ENCODE measurements around the gene ISYNA1.

Gene ISYNA1

DNA sequence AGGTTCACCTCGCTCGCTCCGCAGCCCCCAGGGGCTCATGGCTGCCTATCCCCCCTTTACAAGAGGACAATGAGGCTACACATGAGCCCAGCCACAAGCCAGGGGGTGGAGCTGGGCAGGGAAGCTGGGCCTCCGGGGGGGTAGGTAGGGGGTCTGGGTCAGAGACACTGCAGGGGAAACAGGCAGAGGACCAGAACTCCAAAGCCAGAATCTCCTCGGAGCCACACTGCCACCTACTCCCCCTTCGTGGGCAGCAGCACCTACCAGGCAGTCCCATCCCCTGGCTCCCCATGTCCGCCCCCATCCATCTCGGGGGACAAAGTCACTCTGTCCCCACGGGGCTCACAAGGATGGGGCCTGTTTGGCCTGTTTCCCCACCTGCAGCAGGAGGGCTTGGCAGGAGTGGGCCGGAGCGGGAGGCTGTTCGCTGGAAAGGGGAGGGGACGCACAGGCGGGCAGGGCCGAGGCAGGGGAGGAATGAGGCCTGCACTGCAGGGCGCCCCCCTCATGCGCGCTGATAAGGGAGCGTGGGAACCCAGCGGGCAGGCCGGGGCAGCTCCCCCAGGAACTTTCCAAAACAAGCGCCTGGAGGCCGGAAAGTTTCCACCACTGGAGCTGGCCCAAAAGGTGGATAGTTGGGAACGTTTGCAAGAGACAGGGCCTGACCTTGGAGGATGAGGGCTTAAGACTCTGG is 545 bp upstream of the ISYNA1 start:
- H3K36me3 ChIP-seq (ENCODE audit: control insufficient read depth in 2 of 2, insufficient read depth in 2 of 2, low read length in 2 of 2), result peaks cover 0 to 4% of the 10 kb centered on the region in 2 donors
- peaks cover 8 to 16% of the 10 kb centered on the region in 2 donors for H3K4me1 ChIP-seq (ENCODE audit: control insufficient read depth in 2 of 2, insufficient read depth in 2 of 2, low read length in 2 of 2)
- H3K9me3 ChIP-seq (ENCODE audit: control insufficient read depth in 2 of 2, low read length in 2 of 2), result no peaks in the 10 kb centered on the region
- peak overlapping the region in 1 of 2 donors; percentile 60 for H3K4me3 ChIP-seq (ENCODE audit: low read length in 2 of 2)
- H3K27ac ChIP-seq (ENCODE audit: low read depth in 2 of 2, low read length in 2 of 2), result no peak overlapping the region
- no peak overlapping the region for H3K9ac ChIP-seq (ENCODE audit: low read depth in 1 of 2, low read length in 2 of 2)
- H3K27me3 ChIP-seq (ENCODE audit: control insufficient read depth in 2 of 2, insufficient read depth in 2 of 2, low read length in 2 of 2), result no peaks in the 10 kb centered on the region

DNA sequence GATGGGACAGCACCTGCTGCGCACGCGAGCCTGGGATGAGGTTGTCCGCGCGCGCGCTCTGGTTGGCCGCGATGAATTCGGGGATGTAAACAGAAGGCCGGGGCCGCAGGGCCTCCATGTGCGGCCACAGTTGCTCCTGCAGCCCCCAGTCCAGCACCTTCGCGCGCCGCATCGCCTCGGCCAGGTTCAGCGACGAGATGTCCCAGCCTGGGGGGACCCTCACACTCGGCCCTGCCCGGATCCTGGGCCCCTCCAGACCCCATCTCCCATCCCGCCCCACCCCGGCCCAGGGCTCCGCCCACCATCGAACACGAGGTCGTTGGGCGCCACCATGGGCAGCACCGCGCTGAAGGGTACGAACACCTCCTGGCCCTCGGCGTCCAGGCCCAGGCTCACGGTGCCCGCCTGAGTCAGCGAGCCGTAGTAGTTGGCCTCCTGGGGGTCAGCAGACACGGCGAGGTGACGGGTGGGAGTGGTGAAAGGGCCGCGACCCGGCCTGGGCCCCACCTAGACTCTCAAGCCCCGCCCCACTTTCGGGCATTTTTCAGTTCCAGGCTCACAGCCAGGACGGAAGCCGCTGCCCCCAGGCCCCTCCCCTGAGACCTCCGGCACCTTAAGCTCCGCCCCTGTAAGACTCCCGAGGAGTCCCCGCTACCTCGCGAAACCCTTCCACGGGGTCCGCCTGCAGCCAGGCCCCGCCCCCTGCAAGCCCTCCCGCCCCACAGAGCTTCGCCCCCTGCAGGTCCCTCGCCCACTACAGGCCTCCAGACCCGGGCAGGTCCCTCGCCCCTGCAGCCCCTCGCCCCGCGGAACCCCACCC is 1.1 kb downstream of the ISYNA1 start:
- Histone ChIP-seq H3K27me3 (ENCODE audit: control insufficient read depth in 2 of 2, insufficient read depth in 2 of 2, low read length in 2 of 2) (no peaks in the 10 kb centered on the region), H3K9ac (ENCODE audit: low read depth in 1 of 2, low read length in 2 of 2) (no peak overlapping the region), H3K4me3 (ENCODE audit: low read length in 2 of 2) (peak overlapping the region; percentile 44 to 54), H3K27ac (ENCODE audit: low read depth in 2 of 2, low read length in 2 of 2) (no peak overlapping the region), H3K4me1 (ENCODE audit: control insufficient read depth in 2 of 2, insufficient read depth in 2 of 2, low read length in 2 of 2) (peaks cover 8 to 16% of the 10 kb centered on the region in 2 donors), H3K9me3 (ENCODE audit: control insufficient read depth in 2 of 2, low read length in 2 of 2) (no peaks in the 10 kb centered on the region), H3K36me3 (ENCODE audit: control insufficient read depth in 2 of 2, insufficient read depth in 2 of 2, low read length in 2 of 2) (no peaks in the 10 kb centered on the region)

- no peak overlapping the region for H3K9ac ChIP-seq (ENCODE audit: low read depth in 1 of 2, low read length in 2 of 2)
- no peak overlapping the region for H3K4me3 ChIP-seq (ENCODE audit: low read length in 2 of 2)
- no peaks in the 10 kb centered on the region for H3K9me3 ChIP-seq (ENCODE audit: control insufficient read depth in 2 of 2, low read length in 2 of 2)
- no peak overlapping the region for H3K27ac ChIP-seq (ENCODE audit: low read depth in 2 of 2, low read length in 2 of 2)
- H3K27me3 ChIP-seq (ENCODE audit: control insufficient read depth in 2 of 2, insufficient read depth in 2 of 2, low read length in 2 of 2), result no peaks in the 10 kb centered on the region
- H3K4me1 ChIP-seq (ENCODE audit: control insufficient read depth in 2 of 2, insufficient read depth in 2 of 2, low read length in 2 of 2), result peaks cover 8 to 16% of the 10 kb centered on the region in 2 donors
- H3K36me3 ChIP-seq (ENCODE audit: control insufficient read depth in 2 of 2, insufficient read depth in 2 of 2, low read length in 2 of 2), result no peaks in the 10 kb centered on the region
Observed at GRCh38 chr19:18435842-18436670, 1.9 kb downstream of the ISYNA1 start.

GRCh38 chr19:18435178-18435841 is 2.6 kb downstream of the ISYNA1 start:
- H3K27me3 ChIP-seq (ENCODE audit: control insufficient read depth in 2 of 2, insufficient read depth in 2 of 2, low read length in 2 of 2), result no peaks in the 10 kb centered on the region
- peaks cover 8 to 16% of the 10 kb centered on the region in 2 donors for H3K4me1 ChIP-seq (ENCODE audit: control insufficient read depth in 2 of 2, insufficient read depth in 2 of 2, low read length in 2 of 2)
- no peak overlapping the region for H3K4me3 ChIP-seq (ENCODE audit: low read length in 2 of 2)
- no peak overlapping the region for H3K9ac ChIP-seq (ENCODE audit: low read depth in 1 of 2, low read length in 2 of 2)
- no peaks in the 10 kb centered on the region for H3K36me3 ChIP-seq (ENCODE audit: control insufficient read depth in 2 of 2, insufficient read depth in 2 of 2, low read length in 2 of 2)
- no peak overlapping the region for H3K27ac ChIP-seq (ENCODE audit: low read depth in 2 of 2, low read length in 2 of 2)
- no peaks in the 10 kb centered on the region for H3K9me3 ChIP-seq (ENCODE audit: control insufficient read depth in 2 of 2, low read length in 2 of 2)

- Histone ChIP-seq H3K27me3 (ENCODE audit: control insufficient read depth in 2 of 2, insufficient read depth in 2 of 2, low read length in 2 of 2) (no peaks in the 10 kb centered on the region), H3K4me1 (ENCODE audit: control insufficient read depth in 2 of 2, insufficient read depth in 2 of 2, low read length in 2 of 2) (peaks cover 12 to 19% of the 10 kb centered on the region in 2 donors), H3K27ac (ENCODE audit: low read depth in 2 of 2, low read length in 2 of 2) (no peak overlapping the region), H3K36me3 (ENCODE audit: control insufficient read depth in 2 of 2, insufficient read depth in 2 of 2, low read length in 2 of 2) (no peaks in the 10 kb centered on the region), H3K9ac (ENCODE audit: low read depth in 1 of 2, low read length in 2 of 2) (no peak overlapping the region), H3K4me3 (ENCODE audit: low read length in 2 of 2) (no peak overlapping the region), H3K9me3 (ENCODE audit: control insufficient read depth in 2 of 2, low read length in 2 of 2) (no peaks in the 10 kb centered on the region)
Observed at GRCh38 chr19:18434411-18435175, 3.3 kb downstream of the ISYNA1 start.

DNA sequence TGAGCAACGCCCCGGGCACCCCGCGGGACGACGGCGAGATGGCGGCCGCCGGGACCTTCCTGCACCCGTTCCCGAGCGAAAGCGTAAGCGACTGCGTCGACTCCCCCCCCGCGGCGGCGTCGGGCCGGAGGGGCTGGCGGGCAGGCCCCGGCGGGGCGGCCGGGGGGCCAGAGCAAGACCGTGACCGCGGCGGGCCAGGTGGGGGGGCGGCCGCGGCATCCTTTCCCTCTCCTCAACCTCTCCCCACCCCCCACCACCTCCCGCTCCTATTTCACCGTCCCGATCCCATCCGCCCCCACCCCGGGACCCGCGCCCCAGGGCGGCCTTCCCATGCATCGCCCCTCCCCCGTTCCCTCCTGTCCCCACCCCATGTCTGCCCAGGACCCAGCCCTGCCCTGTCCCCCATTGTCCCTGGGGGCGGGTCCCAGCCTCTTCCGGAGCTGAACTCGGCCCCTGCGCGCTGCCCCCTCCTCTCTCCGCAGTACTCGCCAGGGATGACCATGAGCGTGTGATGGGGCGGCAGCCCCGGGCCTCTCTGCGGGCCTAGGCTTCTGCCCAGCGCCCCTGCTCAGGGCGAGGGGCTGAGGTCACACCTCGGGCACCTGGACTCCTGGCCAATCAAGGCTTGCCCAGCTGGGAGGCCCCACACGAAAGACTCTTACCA is 4.1 kb downstream of the ISYNA1 start:
- H3K27ac ChIP-seq (ENCODE audit: low read depth in 2 of 2, low read length in 2 of 2), result no peak overlapping the region
- H3K27me3 ChIP-seq (ENCODE audit: control insufficient read depth in 2 of 2, insufficient read depth in 2 of 2, low read length in 2 of 2), result no peaks in the 10 kb centered on the region
- no peak overlapping the region for H3K9ac ChIP-seq (ENCODE audit: low read depth in 1 of 2, low read length in 2 of 2)
- peaks cover 14 to 21% of the 10 kb centered on the region in 2 donors for H3K4me1 ChIP-seq (ENCODE audit: control insufficient read depth in 2 of 2, insufficient read depth in 2 of 2, low read length in 2 of 2)
- H3K9me3 ChIP-seq (ENCODE audit: control insufficient read depth in 2 of 2, low read length in 2 of 2), result no peaks in the 10 kb centered on the region
- H3K4me3 ChIP-seq (ENCODE audit: low read length in 2 of 2), result no peak overlapping the region
- H3K36me3 ChIP-seq (ENCODE audit: control insufficient read depth in 2 of 2, insufficient read depth in 2 of 2, low read length in 2 of 2), result no peaks in the 10 kb centered on the region

DNA sequence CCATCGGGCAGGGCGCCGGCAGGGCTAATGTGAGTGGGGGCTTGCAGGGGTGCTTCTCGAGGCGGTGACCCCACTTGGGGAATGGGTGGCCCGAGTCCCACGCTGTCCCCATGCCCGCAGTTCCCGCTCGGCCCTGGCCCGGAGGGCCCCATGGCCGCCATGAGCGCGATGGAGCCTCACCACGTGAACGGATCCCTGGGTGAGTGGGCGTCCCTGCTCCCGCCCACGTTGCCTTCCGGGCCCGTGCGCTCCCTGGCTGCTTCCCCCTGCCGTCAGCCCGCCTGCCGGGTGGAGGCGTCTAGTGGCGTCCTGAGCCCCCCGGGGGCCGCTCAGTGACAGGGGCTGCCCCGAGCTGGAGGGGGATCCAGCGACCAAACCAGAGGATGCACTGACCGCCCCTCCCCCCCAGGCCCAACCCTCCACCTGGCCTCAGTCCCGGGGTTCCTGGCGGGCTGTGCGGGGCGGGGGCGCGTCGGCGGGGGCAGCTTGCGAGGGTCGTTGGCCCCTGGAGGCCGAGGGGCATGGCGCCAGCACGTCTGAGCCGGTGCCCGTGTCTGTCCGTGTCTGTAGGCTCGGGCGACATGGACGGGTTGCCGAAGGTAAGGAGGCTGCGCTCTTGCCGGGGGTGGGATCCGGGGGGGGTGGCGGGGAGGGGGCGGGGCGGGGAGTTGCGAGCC is 4.8 kb downstream of the ISYNA1 start:
- Histone ChIP-seq H3K9me3 (ENCODE audit: control insufficient read depth in 2 of 2, low read length in 2 of 2) (no peaks in the 10 kb centered on the region), H3K27me3 (ENCODE audit: control insufficient read depth in 2 of 2, insufficient read depth in 2 of 2, low read length in 2 of 2) (no peaks in the 10 kb centered on the region), H3K4me3 (ENCODE audit: low read length in 2 of 2) (peak overlapping the region; percentile 23 to 50), H3K36me3 (ENCODE audit: control insufficient read depth in 2 of 2, insufficient read depth in 2 of 2, low read length in 2 of 2) (no peaks in the 10 kb centered on the region), H3K4me1 (ENCODE audit: control insufficient read depth in 2 of 2, insufficient read depth in 2 of 2, low read length in 2 of 2) (peaks cover 11 to 15% of the 10 kb centered on the region in 2 donors), H3K27ac (ENCODE audit: low read depth in 2 of 2, low read length in 2 of 2) (peak overlapping the region in 1 of 2 donors; percentile 32), H3K9ac (ENCODE audit: low read depth in 1 of 2, low read length in 2 of 2) (no peak overlapping the region)

- Histone ChIP-seq H3K4me1 (ENCODE audit: control insufficient read depth in 2 of 2, insufficient read depth in 2 of 2, low read length in 2 of 2) (peaks cover 9 to 10% of the 10 kb centered on the region in 2 donors), H3K27ac (ENCODE audit: low read depth in 2 of 2, low read length in 2 of 2) (peak overlapping the region in 1 of 2 donors; percentile 32), H3K9ac (ENCODE audit: low read depth in 1 of 2, low read length in 2 of 2) (no peak overlapping the region), H3K4me3 (ENCODE audit: low read length in 2 of 2) (peak overlapping the region; percentile 23 to 50), H3K27me3 (ENCODE audit: control insufficient read depth in 2 of 2, insufficient read depth in 2 of 2, low read length in 2 of 2) (no peaks in the 10 kb centered on the region), H3K36me3 (ENCODE audit: control insufficient read depth in 2 of 2, insufficient read depth in 2 of 2, low read length in 2 of 2) (no peaks in the 10 kb centered on the region), H3K9me3 (ENCODE audit: control insufficient read depth in 2 of 2, low read length in 2 of 2) (no peaks in the 10 kb centered on the region)
Observed at GRCh38 chr19:18432275-18433014, 5.5 kb downstream of the ISYNA1 start.
